Fibroblast of mammary gland (primary cell): ENCODE measurements around the gene ST8SIA6.
"Not testable (repeated sequence)": the region's sequence is repeated elsewhere in the genome, so short reads cannot be mapped to it uniquely, and the experiment has no call there.

ENCODE experiments used
- DNase-seq: peaks from one replicate; pipeline ENCODE4 v3.0.0-alpha.2; 2010; ENCODE audit warnings: low read depth
- H3K4me3 ChIP-seq: 2 replicates; pipeline ENCODE4 v1.5.1; 2011; ENCODE audit warnings: low read depth, mild to moderate bottlenecking, low read length, moderate library complexity; ENCODE audit not compliant: control insufficient read depth
- TF ChIP-seq, protein P1 (sequence below): conservative IDR thresholded peaks from 2 replicates; pipeline ENCODE4 v1.5.1; 2011; ENCODE audit warnings: low read depth, low read length, inconsistent platforms; ENCODE audit not compliant: control insufficient read depth, insufficient read depth

Gene ST8SIA6, protein sequence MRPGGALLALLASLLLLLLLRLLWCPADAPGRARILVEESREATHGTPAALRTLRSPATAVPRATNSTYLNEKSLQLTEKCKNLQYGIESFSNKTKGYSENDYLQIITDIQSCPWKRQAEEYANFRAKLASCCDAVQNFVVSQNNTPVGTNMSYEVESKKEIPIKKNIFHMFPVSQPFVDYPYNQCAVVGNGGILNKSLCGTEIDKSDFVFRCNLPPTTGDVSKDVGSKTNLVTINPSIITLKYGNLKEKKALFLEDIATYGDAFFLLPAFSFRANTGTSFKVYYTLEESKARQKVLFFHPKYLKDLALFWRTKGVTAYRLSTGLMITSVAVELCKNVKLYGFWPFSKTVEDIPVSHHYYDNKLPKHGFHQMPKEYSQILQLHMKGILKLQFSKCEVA

GRCh38 chr10:17454161-17455014, at the start of gene ST8SIA6:
Gene ST8SIA6, minus strand, starts transcription at chr10:17454595. Its CDS starts 340 bp downstream, at chr10:17454255.
- peak within 1 kb of the TSS; percentile 37 for H3K4me3 ChIP-seq
- TF ChIP-seq, protein P1, sequence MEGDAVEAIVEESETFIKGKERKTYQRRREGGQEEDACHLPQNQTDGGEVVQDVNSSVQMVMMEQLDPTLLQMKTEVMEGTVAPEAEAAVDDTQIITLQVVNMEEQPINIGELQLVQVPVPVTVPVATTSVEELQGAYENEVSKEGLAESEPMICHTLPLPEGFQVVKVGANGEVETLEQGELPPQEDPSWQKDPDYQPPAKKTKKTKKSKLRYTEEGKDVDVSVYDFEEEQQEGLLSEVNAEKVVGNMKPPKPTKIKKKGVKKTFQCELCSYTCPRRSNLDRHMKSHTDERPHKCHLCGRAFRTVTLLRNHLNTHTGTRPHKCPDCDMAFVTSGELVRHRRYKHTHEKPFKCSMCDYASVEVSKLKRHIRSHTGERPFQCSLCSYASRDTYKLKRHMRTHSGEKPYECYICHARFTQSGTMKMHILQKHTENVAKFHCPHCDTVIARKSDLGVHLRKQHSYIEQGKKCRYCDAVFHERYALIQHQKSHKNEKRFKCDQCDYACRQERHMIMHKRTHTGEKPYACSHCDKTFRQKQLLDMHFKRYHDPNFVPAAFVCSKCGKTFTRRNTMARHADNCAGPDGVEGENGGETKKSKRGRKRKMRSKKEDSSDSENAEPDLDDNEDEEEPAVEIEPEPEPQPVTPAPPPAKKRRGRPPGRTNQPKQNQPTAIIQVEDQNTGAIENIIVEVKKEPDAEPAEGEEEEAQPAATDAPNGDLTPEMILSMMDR = no peak
- peak; percentile 25 for DNase-seq

DNA sequence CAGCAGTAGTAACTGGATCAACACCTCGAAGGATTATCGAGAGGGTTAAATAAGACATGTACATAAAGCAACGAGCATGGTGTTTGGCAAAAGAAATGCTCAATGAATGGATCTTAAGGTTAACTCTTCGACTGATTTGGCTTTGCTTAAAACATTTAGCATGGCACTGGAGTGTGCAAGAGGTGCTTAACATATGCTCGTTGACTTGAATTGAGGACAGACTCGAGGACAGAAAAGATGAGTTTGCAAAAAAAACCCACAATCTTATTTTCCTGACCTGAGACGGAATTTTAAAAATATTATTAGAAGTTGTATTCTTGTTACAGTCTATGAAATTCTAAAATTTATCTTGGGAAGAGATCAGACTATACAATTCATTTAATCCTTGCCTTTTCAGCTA, 49.4 kb upstream of the ST8SIA6 start:
- TF ChIP-seq, protein P1 = no peak

DNA sequence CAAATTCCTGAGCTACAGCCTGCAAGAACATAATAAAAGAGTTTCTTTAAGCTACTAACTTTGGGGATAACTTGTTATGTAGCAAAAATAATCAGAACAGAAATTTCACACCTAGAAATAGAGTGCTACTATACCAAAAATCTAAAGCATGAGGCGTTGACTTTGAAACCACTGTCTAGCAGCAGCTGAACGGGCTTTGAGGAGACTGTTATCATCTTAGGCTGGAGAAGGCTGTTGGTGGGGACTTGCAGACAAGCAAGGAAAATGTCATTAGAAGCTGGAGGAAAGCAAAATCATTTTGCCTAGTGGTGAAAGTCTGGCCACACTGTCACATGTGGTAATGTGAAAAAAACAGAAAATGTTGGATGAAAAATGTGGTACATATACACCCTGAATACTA, 48.4 kb upstream of the ST8SIA6 start:
- TF ChIP-seq, protein P1 = no peak
- H3K4me3 ChIP-seq = no peak overlapping the region
- no peak for DNase-seq

More for the DNA sequence above, 49.4 kb upstream of the ST8SIA6 start:
- DNase-seq = no peak
- H3K4me3 ChIP-seq = no peak overlapping the region

GRCh38 chr10:17499014-17499413, 44.6 kb upstream of the ST8SIA6 start:
- H3K4me3 ChIP-seq, DNase-seq: not testable (repeated sequence)

GRCh38 chr10:17497446-17498030, 43.1 kb upstream of the ST8SIA6 start:
- TF ChIP-seq, protein P1 = no peak
- no peak for DNase-seq
- H3K4me3 ChIP-seq = no peak overlapping the region

DNA sequence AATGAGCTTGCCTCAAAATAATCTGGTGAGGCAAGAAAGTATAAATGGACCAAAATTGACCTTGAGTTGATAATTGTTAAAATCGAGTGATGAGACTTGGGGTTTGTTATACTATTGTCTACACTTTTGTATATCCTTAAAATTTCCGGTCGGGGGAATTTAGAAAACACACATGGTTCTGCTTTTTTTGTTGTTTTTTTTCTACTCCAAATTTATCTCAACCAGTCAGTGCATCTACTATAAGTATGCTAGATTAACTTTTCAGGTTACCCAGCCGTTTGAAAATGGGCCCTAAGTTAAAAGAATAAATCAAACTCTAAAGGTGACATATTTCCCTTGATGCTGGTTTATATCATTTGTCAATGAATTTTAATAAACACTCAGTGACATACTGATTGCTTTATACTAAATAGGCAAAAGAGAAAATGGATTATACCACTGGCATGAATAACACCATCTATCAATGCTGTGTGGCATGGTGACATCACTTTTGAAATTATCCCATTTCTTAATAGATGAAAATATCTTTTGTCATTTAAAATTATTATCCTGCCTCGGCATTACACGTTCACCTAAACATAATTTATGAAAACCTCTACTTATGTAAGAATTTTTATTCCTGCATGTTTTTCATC, 40.3 kb upstream of the ST8SIA6 start:
- no peak overlapping the region for H3K4me3 ChIP-seq
- DNase-seq = no peak
- TF ChIP-seq, protein P1 = no peak

GRCh38 chr10:17488848-17489247, 34.5 kb upstream of the ST8SIA6 start:
- no peak for DNase-seq
- no peak overlapping the region for H3K4me3 ChIP-seq
- TF ChIP-seq, protein P1 = no peak
